ENCODE data around the gene RADIL.

DNA sequence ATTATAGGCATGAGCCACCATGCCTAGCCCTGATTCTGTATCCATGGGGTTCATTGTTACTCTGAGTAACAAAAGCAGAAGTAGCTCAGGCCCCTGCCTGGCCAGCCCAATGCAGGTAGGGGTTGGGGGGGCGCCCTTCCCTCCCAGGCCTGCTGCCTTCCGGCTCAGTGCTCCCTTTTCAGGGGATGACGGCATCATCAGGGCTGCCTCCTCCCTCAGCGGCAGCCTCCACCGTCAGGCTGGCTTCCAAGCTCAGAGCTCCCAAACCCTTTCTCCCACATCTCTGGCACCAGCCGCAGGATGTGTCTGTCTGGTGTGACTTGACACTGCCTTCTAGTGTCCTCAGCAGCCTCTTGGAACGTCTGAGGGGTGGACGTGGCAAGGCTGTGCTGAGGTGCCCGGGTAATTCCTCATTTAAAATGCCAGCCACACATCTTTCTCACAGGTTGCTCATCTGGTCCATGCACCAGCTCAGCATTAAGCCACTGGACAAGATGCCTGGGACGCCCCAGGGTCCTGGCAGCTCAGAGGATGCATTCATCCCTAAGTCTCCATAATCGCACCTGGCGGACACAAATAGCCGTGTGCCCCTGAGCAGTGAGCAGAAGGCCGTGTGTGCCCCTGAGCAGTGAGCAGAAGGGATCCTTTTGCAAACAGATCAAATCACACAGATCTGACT lies 59.9 kb downstream of the RADIL start:
- TF ChIP-seq CTCF (IDR thresholded peaks at IDR 0.05) (no peak), POLR2A (IDR thresholded peaks at IDR 0.05) (no peak)

All from lower leg skin (tissue), 3 donors.